Ishikawa (cell line): ENCODE measurements around the gene PRKCD.

Experiments
- CEBPB ChIP-seq: IDR thresholded peaks from 2 replicates; pipeline ENCODE4 v1.6.1; 2012
- CREB1 ChIP-seq: IDR thresholded peaks from 2 replicates; pipeline ENCODE4 v1.6.1; 2012; ENCODE audit warnings: low read depth
- EGR1 ChIP-seq: IDR thresholded peaks from 2 replicates; pipeline ENCODE4 v1.6.1; 2012
- EP300 ChIP-seq: IDR thresholded peaks from 2 replicates; pipeline ENCODE4 v1.6.1; 2012; ENCODE audit warnings: borderline replicate concordance
- FOXM1 ChIP-seq: IDR thresholded peaks from 2 replicates; pipeline ENCODE4 v1.6.1; 2012; ENCODE audit warnings: low read depth, borderline replicate concordance
- NFIC ChIP-seq: IDR thresholded peaks from 2 replicates; pipeline ENCODE4 v1.6.1; 2012
- RAD21 ChIP-seq: IDR thresholded peaks from 2 replicates; pipeline ENCODE4 v1.6.1; 2012; ENCODE audit warnings: low read depth
- TAF1 ChIP-seq: IDR thresholded peaks from 2 replicates; pipeline ENCODE4 v1.6.1; 2012; ENCODE audit warnings: low read depth, mild to moderate bottlenecking
- TCF12 ChIP-seq: IDR thresholded peaks from 2 replicates; pipeline ENCODE4 v1.6.1; 2012; ENCODE audit warnings: low read depth
- TEAD4 ChIP-seq: IDR thresholded peaks from 2 replicates; pipeline ENCODE4 v1.6.1; 2012
- YY1 ChIP-seq: IDR thresholded peaks from 2 replicates; pipeline ENCODE4 v1.6.1; 2012; ENCODE audit warnings: low read depth
- ZBTB7A ChIP-seq: IDR thresholded peaks from 2 replicates; pipeline ENCODE4 v1.6.1; 2012; ENCODE audit warnings: low read depth
- TF ChIP-seq, protein P1 (sequence below): IDR thresholded peaks from 2 replicates; pipeline ENCODE4 v1.6.1; 2012
- TF ChIP-seq, protein P2 (sequence below): IDR thresholded peaks from 2 replicates; pipeline ENCODE4 v1.6.1; 2012
- TF ChIP-seq, protein P3 (sequence below): IDR thresholded peaks from 2 replicates; pipeline ENCODE4 v1.6.1; 2012; ENCODE audit warnings: low read depth, mild to moderate bottlenecking

PRKCD gene

DNA sequence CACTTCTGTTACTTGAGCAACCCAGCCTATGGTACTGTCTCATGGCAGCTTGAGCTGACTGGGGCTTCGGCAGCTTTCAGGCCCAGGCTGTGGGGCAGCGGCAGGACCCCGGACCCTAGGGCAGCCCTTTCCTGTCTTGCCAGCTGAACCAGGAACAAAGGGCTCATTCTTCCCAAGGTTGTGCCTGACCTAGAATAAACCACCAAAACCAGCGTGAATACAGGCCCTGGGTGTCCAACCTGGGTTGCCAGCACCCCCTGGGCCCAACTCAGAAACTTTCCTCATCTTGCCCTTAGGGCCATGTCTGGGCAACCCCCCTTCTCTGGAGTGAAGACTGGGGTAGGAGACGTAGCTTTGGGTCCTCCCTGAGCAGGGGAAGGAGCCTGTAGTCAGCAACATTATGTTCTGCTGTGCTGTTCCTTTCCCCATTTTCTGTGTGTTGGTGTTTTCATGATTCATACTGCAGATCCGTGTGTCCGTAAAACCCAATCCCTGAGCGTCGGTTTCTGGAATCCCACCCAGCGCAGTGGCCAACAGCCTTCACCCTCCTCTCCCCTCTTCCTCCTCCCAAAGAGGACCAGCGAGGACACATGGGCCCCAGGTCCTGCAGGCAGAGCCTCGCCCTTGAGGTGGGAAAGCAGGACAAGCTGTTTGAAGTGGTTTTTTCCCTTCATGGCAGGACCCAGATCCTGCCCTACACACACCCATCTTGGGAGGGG, 61.3 kb downstream of the PRKCD start:
- TF ChIP-seq CREB1 (no peak), YY1 (no peak), TCF12 (no peak), ZBTB7A (no peak), TEAD4 (no peak), FOXM1 (no peak), EP300 (no peak), NFIC (no peak), TAF1 (no peak), RAD21 (no peak), CEBPB (no peak), EGR1 (no peak)
- TF ChIP-seq, protein P1, sequence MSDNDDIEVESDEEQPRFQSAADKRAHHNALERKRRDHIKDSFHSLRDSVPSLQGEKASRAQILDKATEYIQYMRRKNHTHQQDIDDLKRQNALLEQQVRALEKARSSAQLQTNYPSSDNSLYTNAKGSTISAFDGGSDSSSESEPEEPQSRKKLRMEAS = no peak
- TF ChIP-seq, protein P2, sequence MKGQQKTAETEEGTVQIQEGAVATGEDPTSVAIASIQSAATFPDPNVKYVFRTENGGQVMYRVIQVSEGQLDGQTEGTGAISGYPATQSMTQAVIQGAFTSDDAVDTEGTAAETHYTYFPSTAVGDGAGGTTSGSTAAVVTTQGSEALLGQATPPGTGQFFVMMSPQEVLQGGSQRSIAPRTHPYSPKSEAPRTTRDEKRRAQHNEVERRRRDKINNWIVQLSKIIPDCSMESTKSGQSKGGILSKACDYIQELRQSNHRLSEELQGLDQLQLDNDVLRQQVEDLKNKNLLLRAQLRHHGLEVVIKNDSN = no peak
- TF ChIP-seq, protein P3, sequence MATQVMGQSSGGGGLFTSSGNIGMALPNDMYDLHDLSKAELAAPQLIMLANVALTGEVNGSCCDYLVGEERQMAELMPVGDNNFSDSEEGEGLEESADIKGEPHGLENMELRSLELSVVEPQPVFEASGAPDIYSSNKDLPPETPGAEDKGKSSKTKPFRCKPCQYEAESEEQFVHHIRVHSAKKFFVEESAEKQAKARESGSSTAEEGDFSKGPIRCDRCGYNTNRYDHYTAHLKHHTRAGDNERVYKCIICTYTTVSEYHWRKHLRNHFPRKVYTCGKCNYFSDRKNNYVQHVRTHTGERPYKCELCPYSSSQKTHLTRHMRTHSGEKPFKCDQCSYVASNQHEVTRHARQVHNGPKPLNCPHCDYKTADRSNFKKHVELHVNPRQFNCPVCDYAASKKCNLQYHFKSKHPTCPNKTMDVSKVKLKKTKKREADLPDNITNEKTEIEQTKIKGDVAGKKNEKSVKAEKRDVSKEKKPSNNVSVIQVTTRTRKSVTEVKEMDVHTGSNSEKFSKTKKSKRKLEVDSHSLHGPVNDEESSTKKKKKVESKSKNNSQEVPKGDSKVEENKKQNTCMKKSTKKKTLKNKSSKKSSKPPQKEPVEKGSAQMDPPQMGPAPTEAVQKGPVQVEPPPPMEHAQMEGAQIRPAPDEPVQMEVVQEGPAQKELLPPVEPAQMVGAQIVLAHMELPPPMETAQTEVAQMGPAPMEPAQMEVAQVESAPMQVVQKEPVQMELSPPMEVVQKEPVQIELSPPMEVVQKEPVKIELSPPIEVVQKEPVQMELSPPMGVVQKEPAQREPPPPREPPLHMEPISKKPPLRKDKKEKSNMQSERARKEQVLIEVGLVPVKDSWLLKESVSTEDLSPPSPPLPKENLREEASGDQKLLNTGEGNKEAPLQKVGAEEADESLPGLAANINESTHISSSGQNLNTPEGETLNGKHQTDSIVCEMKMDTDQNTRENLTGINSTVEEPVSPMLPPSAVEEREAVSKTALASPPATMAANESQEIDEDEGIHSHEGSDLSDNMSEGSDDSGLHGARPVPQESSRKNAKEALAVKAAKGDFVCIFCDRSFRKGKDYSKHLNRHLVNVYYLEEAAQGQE = no peak

DNA sequence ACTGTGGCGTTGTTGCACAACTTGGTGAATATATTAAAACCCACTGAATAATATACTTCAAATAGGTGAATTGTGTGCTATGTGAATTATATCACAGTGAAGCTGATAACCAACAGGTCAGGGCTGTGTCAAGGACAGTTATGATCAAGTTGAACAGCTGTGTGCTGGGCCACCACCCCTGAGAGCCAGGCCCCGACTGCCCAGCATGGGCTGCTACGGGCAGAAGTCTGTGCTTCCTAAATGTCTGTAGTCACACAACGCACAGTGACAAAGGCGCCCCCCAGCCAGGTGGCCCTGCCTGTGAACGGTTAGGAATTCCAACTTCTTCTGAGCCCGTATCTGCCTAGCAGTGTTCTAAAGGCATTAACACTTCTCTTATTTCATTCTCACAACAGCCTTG, 62.0 kb downstream of the PRKCD start:
- TF ChIP-seq FOXM1 (no peak), RAD21 (no peak), CREB1 (no peak)

DNA sequence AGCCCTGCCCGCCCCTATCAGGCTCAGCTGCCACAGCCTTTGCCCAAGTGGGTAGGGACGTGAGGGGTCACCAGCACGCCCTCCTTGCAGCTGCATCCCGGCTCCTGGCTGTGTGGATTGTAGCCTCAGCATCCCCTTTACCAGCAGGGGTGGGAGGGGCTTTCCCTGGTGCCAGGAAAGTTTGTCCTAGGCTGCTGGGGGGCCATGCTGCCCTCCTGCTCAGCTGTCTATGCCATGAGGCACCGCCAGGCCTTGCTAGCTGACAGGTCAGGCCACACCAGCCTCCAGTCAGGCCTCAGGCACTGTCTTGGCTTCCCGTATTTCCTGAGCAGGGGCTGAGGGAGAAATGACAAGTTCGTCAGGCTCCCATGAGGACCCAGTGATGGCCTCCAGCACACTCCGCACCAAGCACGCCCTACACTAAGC, 62.5 kb downstream of the PRKCD start:
- TF ChIP-seq RAD21 (no peak), TEAD4 (no peak), CREB1 (no peak), TCF12 (no peak), ZBTB7A (no peak), CEBPB (no peak), NFIC (no peak)

DNA sequence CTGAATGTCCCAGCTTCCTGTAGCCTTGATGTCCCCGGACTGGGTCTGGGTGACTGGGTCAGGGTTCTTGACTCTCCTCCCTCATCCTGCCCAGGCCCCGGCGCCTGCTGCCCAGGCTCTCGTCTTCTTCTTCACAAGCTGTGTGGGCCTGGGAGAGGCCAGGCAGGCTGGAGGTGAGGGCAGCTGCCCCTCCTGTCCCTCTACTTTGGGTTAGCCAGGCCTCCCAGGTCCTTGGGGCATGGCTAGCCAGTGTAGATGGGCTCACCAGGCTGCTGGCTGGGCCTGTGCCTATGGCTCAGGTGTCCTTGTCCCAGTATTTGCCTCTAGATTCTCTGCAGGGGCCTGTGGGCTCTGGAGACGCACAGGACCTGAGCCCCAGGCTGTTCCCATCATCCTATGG, 63.0 kb downstream of the PRKCD start:
- TF ChIP-seq TAF1 = no peak
- TF ChIP-seq FOXM1 = no peak
- TF ChIP-seq YY1 = no peak
- TF ChIP-seq RAD21 = no peak
- no peak for TF ChIP-seq TEAD4
- no peak for TF ChIP-seq EGR1
- TF ChIP-seq EP300 = no peak
- no peak for TF ChIP-seq CEBPB
- no peak for TF ChIP-seq CREB1
- TF ChIP-seq, protein P3 = no peak
- no peak for TF ChIP-seq ZBTB7A
- TF ChIP-seq, protein P2 = no peak

DNA sequence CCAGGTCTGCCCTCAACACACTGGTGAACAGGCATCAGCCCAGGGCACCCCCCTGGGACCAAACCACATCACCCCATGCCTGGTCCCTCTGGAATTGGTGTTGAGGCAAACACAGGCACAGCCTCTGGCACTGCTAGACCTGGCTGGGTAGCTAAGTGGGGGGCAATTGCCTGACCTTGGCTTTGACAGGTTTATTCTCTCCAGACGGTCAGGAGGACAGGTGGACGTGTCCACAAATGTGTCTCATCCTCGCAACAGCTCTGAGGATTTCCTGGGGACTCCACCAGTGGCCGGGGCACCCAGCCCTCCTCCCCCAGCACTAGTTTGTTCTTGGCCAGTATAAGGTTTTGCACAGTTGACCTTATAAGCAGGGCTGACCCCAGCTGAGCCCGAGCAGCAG, 63.5 kb downstream of the PRKCD start:
- TF ChIP-seq, protein P1 = no peak
- no peak for TF ChIP-seq RAD21
- TF ChIP-seq EP300 = no peak
- TF ChIP-seq TCF12 = no peak
- no peak for TF ChIP-seq TAF1
- no peak for TF ChIP-seq CREB1
- TF ChIP-seq EGR1 = no peak
- TF ChIP-seq NFIC = no peak
- TF ChIP-seq ZBTB7A = no peak
- TF ChIP-seq FOXM1 = no peak
- no peak for TF ChIP-seq YY1
- TF ChIP-seq, protein P2 = no peak
- TF ChIP-seq, protein P3 = no peak
- no peak for TF ChIP-seq TEAD4
- no peak for TF ChIP-seq CEBPB
